MM.1S (cell line): ENCODE data around the gene NELL1.

Experiments
- DNase-seq: peaks from one replicate; pipeline ENCODE4 v3.0.0-alpha.2; 2015
- H2AFZ ChIP-seq: fragments of 300-600 bp; sonication (generic); 2 replicates; pipeline ENCODE4 v1.6.0; 2016; ENCODE audit warnings: antibody characterized with exemption, low read length
- H3F3A ChIP-seq: fragments of 300-600 bp; sonication (generic); 2 replicates; pipeline ENCODE4 v1.6.1; 2016; ENCODE audit warnings: mild to moderate bottlenecking, antibody characterized with exemption, low read length, moderate library complexity, mixed read lengths; ENCODE audit not compliant: insufficient read depth
- H3K27ac ChIP-seq: fragments of 300-600 bp; sonication (generic); 2 replicates; pipeline ENCODE4 v1.5.1; 2016; ENCODE audit warnings: mild to moderate bottlenecking, low read length
- H3K27me3 ChIP-seq: fragments of 300-600 bp; sonication (generic); replicated peaks from 2 replicates; pipeline ENCODE4 v1.6.0; 2016; ENCODE audit warnings: low read length; ENCODE audit not compliant: insufficient read depth
- H3K36me3 ChIP-seq: fragments of 300-600 bp; sonication (generic); replicated peaks from 2 replicates; pipeline ENCODE4 v1.6.1; 2016; ENCODE audit warnings: mild to moderate bottlenecking, low read length, mixed read lengths; ENCODE audit not compliant: insufficient read depth
- H3K4me1 ChIP-seq: fragments of 300-600 bp; sonication (generic); 2 replicates; pipeline ENCODE4 v1.6.1; 2016; ENCODE audit warnings: low read length, mixed read lengths
- H3K4me2 ChIP-seq: fragments of 300-600 bp; sonication (generic); 2 replicates; pipeline ENCODE4 v1.6.0; 2016; ENCODE audit warnings: low read depth, low read length
- H3K4me3 ChIP-seq: fragments of 300-600 bp; sonication (generic); 2 replicates; pipeline ENCODE4 v1.5.1; 2016; ENCODE audit warnings: low read length, mixed read lengths
- H3K79me2 ChIP-seq: fragments of 300-600 bp; sonication (generic); 2 replicates; pipeline ENCODE4 v1.6.1; 2016; ENCODE audit warnings: mixed run types, low read length, mixed read lengths
- H3K9ac ChIP-seq: fragments of 300-600 bp; sonication (generic); 2 replicates; pipeline ENCODE4 v1.6.1; 2016; ENCODE audit warnings: low read length, mixed read lengths
- H3K9me2 ChIP-seq: fragments of 300-600 bp; sonication (generic); replicated peaks from 2 replicates; pipeline ENCODE4 v1.6.1; 2016; ENCODE audit warnings: mild to moderate bottlenecking, low read length, mixed read lengths; ENCODE audit not compliant: insufficient read depth
- H3K9me3 ChIP-seq: fragments of 300-600 bp; sonication (generic); replicated peaks from 2 replicates; pipeline ENCODE4 v1.6.1; 2016; ENCODE audit warnings: mild to moderate bottlenecking, low read length, mixed read lengths; ENCODE audit not compliant: insufficient read depth
- H4K20me1 ChIP-seq: fragments of 300-600 bp; sonication (generic); 2 replicates; pipeline ENCODE4 v1.6.1; 2016; ENCODE audit warnings: mild to moderate bottlenecking, low read length, moderate library complexity, mixed read lengths; ENCODE audit not compliant: insufficient read depth
- EZH2 ChIP-seq: fragments of 300-600 bp; sonication (generic); optimal IDR thresholded peaks from 2 replicates; pipeline ENCODE3; 2017; ENCODE audit warnings: low read depth, mild to moderate bottlenecking, antibody characterized with exemption, low read length, mixed read lengths
- EZH2phosphoT487 ChIP-seq: fragments of 300-600 bp; sonication (generic); IDR thresholded peaks from 2 replicates; pipeline ENCODE4 v1.6.1; 2018; ENCODE audit warnings: antibody characterized with exemption, low read length
- TF ChIP-seq, protein P1 (sequence below): fragments of 300-600 bp; sonication (generic); IDR thresholded peaks from 2 replicates; pipeline ENCODE4 v1.5.1; 2016; ENCODE audit warnings: antibody characterized with exemption, low read length, mixed read lengths

The NELL1 gene

GRCh38 chr11:20963596-20963995 is 294.2 kb downstream of the NELL1 start:
- H3K27me3 ChIP-seq, result no peaks in the 10 kb centered on the region

GRCh38 chr11:20964985-20965384 is 295.6 kb downstream of the NELL1 start:
- no peak overlapping the region for H3K9ac ChIP-seq
- H4K20me1 ChIP-seq, result no peaks in the 10 kb centered on the region
- no peak for DNase-seq
- H3K9me2 ChIP-seq, result no peaks in the 10 kb centered on the region
- no peak overlapping the region for H3K4me2 ChIP-seq
- no peaks in the 10 kb centered on the region for H3K36me3 ChIP-seq
- no peak overlapping the region for H3K27ac ChIP-seq
- no peak overlapping the region for H3K4me3 ChIP-seq
- H3K27me3 ChIP-seq, result no peaks in the 10 kb centered on the region
- no peaks in the 10 kb centered on the region for H3K4me1 ChIP-seq
- no peak for TF ChIP-seq EZH2
- no peak for TF ChIP-seq EZH2phosphoT487
- TF ChIP-seq, protein P1, sequence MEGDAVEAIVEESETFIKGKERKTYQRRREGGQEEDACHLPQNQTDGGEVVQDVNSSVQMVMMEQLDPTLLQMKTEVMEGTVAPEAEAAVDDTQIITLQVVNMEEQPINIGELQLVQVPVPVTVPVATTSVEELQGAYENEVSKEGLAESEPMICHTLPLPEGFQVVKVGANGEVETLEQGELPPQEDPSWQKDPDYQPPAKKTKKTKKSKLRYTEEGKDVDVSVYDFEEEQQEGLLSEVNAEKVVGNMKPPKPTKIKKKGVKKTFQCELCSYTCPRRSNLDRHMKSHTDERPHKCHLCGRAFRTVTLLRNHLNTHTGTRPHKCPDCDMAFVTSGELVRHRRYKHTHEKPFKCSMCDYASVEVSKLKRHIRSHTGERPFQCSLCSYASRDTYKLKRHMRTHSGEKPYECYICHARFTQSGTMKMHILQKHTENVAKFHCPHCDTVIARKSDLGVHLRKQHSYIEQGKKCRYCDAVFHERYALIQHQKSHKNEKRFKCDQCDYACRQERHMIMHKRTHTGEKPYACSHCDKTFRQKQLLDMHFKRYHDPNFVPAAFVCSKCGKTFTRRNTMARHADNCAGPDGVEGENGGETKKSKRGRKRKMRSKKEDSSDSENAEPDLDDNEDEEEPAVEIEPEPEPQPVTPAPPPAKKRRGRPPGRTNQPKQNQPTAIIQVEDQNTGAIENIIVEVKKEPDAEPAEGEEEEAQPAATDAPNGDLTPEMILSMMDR, result no peak
- no peaks in the 10 kb centered on the region for H3K9me3 ChIP-seq
- no peak overlapping the region for H2AFZ ChIP-seq
- H3F3A ChIP-seq, result no peaks in the 10 kb centered on the region
- H3K79me2 ChIP-seq, result no peaks in the 10 kb centered on the region

More at GRCh38 chr11:20963596-20963995, 294.2 kb downstream of the NELL1 start:
- Histone ChIP-seq H3K4me2 (no peak overlapping the region), H3K9ac (no peak overlapping the region), H3K36me3 (no peaks in the 10 kb centered on the region), H3K27ac (no peak overlapping the region), H3K9me3 (no peaks in the 10 kb centered on the region), H2AFZ (no peak overlapping the region), H3K4me3 (no peak overlapping the region), H4K20me1 (no peaks in the 10 kb centered on the region), H3F3A (no peaks in the 10 kb centered on the region), H3K9me2 (no peaks in the 10 kb centered on the region), H3K4me1 (no peaks in the 10 kb centered on the region), H3K79me2 (no peaks in the 10 kb centered on the region)
- TF ChIP-seq, protein P1, result no peak
- TF ChIP-seq EZH2phosphoT487 (no peak), EZH2 (no peak)
- no peak for DNase-seq

GRCh38 chr11:20966489-20966888 is 297.1 kb downstream of the NELL1 start:
- H3K79me2 ChIP-seq, result no peaks in the 10 kb centered on the region
- H3K27ac ChIP-seq, result no peak overlapping the region
- H3K4me2 ChIP-seq, result no peak overlapping the region
- H3K9me3 ChIP-seq, result no peaks in the 10 kb centered on the region
- no peak overlapping the region for H3K4me3 ChIP-seq
- no peaks in the 10 kb centered on the region for H3K4me1 ChIP-seq
- H3K9ac ChIP-seq, result no peak overlapping the region
- no peak for TF ChIP-seq EZH2
- TF ChIP-seq, protein P1, result no peak
- TF ChIP-seq EZH2phosphoT487, result no peak
- no peak overlapping the region for H2AFZ ChIP-seq
- no peaks in the 10 kb centered on the region for H3K36me3 ChIP-seq
- no peaks in the 10 kb centered on the region for H3F3A ChIP-seq
- no peaks in the 10 kb centered on the region for H3K9me2 ChIP-seq
- no peak for DNase-seq
- H3K27me3 ChIP-seq, result no peaks in the 10 kb centered on the region
- H4K20me1 ChIP-seq, result no peaks in the 10 kb centered on the region
